NCI-H1092 (cell line): ENCODE measurements around the gene POMGNT1.

ENCODE experiments used
- DNase-seq: peaks from one replicate; lab custom pipeline; 2025; lab: John Stamatoyannopoulos, UW

Gene POMGNT1

DNA sequence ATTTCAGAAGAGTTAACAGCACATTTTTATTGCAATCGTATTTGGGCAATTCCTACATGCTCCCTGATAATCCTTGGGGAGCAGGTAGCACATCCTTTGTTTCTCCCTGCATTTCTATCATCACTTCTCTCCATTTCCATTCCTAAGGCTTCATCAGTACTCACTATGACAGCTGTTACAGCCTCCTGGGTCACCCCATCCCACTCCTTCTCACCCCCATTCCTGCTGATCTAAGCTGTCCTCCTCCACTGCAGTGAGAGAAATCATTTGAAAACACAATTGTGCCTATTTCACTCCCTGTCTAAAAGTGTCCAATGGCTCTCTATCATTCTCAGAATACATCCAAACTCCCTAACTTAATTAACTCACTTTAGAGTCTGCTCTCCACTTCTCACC lies 40.3 kb downstream of the POMGNT1 start:
- DNase-seq: no peak

DNA sequence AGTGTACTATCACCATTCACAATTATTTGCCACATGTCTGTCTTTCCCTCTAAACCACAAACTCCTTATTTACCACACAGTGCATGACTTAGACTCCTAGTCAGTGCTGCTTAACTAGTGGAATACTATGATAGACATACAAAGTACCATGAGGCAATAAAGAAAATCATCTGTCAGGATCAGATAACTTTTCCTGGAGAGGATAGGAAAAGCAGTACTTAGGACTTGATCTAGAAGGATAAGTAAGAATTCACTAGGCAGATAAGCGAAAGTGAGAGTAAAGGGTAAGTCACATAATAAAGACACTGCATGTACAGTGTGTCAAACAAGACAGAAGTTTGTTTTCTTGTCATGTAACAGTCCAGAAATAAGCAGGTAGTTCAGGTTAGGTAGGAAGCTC lies 44.5 kb downstream of the POMGNT1 start:
- DNase-seq: no peak

DNA sequence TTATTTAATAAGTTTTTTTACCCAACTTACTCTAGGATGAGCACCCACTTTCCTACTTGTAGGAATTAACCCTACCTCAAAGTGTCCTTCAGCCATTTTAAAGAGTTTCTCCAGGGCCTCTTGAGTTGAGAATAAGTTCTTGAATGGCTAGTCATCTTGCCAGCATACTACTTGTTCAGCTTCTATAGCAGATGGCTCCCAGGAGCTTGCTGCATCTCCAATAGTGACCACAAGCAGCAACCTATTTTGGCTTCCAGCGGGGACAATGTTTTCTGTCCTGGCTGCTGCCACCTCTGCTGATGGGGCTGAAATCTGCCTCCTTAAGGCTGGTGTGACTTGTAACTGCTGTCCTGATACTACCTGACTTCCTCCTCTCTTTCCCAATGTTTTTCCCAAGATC lies 45.0 kb downstream of the POMGNT1 start:
- DNase-seq: no peak

DNA sequence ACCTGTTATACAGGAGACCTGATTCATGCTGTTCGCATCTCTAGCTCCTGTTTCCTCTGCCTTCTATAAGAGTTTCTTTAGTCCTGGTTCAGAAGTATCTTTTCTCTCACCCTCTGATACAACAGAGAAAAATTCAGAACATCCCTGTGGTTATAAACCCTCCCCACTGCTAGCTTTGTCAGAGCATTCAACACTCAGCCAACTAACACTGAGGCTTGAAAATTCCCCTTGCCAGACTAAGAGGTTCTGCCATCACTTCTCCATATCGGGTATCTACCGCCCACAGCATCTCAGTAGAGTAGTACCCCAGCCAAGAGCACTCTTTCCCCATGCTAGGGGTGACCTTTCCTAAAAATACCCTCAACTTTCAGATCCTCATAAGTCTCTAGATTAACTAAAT lies 46.2 kb downstream of the POMGNT1 start:
- DNase-seq: no peak

DNA sequence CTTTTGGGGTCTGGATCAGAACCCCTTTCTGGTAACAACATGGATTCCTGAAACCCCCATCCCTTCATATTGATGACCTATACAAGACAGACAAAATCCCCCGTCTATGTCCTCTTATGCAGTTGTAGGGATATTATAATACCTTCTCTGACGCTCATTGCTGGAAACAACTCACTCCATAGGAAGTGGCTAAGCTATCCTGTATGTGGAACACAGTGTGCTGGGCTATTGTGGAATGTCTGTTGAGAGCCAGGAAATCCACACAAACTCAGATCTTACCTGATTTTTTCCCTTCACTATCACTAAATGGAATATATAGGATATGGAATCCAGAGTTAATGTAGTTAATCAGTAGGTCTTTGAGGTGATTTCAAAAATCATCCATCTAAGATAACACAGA lies 48.1 kb downstream of the POMGNT1 start:
- no peak for DNase-seq

DNA sequence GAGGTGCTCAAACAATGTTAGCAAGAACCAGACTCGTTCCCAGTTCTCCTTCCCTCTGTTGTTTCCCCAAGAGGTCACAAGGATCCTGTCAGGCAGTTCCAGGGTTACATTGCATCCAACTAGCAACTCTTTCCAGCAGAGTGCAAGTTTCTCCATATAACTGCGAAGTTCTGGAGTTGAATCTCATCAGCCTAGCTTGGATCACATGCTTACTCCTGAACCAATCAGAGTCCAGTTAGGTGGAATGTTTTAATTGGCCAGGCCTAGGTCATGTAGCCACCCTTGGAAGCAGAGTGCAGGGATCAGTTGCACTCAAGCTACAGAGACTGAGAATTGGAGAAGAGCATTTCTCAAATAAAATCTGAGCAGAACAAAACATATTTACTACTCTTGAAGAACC lies 49.9 kb downstream of the POMGNT1 start:
- DNase-seq: no peak
